ACHN (cell line): ENCODE measurements around the gene FMR1NB.

Source experiments
- DNase-seq: peaks from one replicate; pipeline ENCODE4 v3.0.0-alpha.2; 2015
- in situ Hi-C: cut with HindIII; loops from 2 replicates; pipeline ENCODE4 v1.10.0; 2017; ENCODE audit warnings: low sequenced_read_pairs, low pct_ligation_motif_present, low pct_unique_long_range_greater_than_20kb

FMR1NB gene

DNA sequence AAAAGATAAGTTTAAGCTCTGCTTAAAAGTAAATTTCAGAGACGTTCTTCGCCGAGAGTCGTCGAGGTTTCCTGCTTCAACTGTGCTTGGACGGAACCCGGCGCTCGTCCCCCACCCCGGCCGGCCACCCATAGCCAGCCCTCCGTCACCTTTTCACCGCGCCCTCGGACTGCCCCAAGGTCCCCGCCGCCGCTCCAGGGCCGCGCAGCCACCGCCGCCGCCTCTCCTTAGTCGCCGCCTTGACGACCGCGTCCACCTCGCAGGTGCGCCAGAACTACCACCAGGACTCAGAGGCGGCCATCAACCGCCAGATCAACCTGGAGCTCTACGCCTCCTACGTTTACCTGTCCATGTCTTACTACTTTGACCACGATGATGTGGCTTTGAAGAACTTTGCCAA lies 70.8 kb downstream of the FMR1NB start:
- in situ Hi-C loops = no loop called here

DNA sequence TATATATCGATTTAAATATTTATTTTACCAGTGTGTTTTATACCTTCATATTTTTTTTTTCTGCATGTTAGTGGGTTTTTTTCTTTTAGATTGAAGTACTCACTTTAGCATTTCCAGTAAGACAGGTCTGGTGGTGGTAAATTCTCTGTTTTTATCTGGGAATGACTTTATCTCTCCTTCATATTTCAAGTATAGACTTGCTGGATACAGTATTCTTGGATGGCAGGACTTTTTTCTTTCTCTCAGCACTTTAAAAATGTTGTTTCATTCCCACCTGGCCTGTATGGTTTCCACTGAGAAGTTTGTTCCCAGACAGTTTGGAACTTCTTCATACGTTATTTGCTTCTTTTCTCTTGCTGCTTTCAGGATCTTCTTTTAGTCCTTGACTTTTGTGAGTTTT lies 86.1 kb downstream of the FMR1NB start:
- in situ Hi-C loops = no loop called here
- no peak for DNase-seq

More for the DNA sequence above, 70.8 kb downstream of the FMR1NB start:
- no peak for DNase-seq

DNA sequence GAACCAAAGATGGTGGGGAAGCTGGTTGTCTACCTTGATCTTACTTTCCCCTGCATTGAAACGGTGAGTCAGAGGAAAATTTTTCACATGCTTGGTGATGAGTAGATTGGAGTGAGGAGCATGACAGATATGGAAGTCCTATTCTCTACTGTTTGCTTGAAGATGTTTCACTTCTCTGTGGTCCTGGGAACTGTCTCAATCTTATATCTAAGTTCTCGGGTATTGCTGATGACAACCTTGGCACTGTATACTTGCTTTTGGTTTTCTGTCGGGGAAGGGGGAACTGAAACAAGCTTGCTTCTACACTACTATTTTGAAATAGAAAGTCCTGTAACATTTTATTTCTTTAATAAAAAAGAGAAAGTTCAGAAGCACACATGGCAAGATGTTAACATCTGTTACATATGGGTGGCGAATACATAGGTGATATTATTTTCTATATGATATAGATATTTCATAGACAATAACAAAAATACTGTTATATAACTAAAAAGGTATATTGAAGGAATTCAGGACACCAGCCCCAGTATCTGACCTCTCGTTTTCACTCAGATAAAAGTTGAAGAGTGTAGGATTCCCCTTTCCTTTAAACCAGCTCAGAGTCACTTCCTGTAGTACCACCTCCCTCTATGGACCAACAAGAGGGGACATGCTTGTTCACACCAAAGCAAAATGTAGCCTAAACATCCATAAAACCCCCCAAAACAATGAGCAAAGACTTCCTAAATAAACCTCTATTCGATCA lies 88.8 kb downstream of the FMR1NB start:
- DNase-seq = no peak
- in situ Hi-C loops = no loop called here

GRCh38 chrX:148070504-148070877 lies 89.4 kb downstream of the FMR1NB start:
- no peak for DNase-seq
- in situ Hi-C loops = no loop called here
